ENCODE data around the gene APH1B. TPM values are rescaled to one million over a fixed set of nuclear protein-coding genes. Genes with fewer than 3 reads are reported as not detected.

Gene APH1B
- total RNA-seq, 4 donors from 2014 or later = 22.9 to 35.3 (median 27.8) TPM

GRCh38 chr15:63354821-63355650 lies 77.6 kb downstream of the APH1B start:
- Histone ChIP-seq H3K27ac (no peak overlapping the region), H3K27me3 (no peaks in the 10 kb centered on the region), H3K36me3 (no peaks in the 10 kb centered on the region), H3K4me3 (replicated peaks in 1 of 3) (no peak overlapping the region), H3K4me1 (no peaks in the 10 kb centered on the region), H3K9me3 (no peaks in the 10 kb centered on the region)
- WGBS, 2 donors = 79 to 85% methylated on average over 22 of the region's 22 CpGs
- no peak for DNase-seq
- intact Hi-C loops (cut with DNase I) = no loop called here
- TF ChIP-seq CTCF (IDR thresholded peaks at IDR 0.05) = no peak
- TF ChIP-seq POLR2A (IDR thresholded peaks at IDR 0.05) = no peak

GRCh38 chr15:63357061-63357460 lies 79.7 kb downstream of the APH1B start:
- intact Hi-C loops (cut with DNase I) = no loop called here
- Histone ChIP-seq H3K27ac (no peak overlapping the region), H3K27me3 (no peaks in the 10 kb centered on the region), H3K4me1 (peaks cover 4 to 5% of the 10 kb centered on the region in 2 donors), H3K36me3 (no peaks in the 10 kb centered on the region), H3K9me3 (no peaks in the 10 kb centered on the region), H3K4me3 (replicated peaks in 1 of 3) (no peak overlapping the region)
- 73 to 75% methylated on average over 4 of the region's 4 CpGs for WGBS, 2 donors
- no peak for DNase-seq
- TF ChIP-seq POLR2A (IDR thresholded peaks at IDR 0.05) (no peak), CTCF (IDR thresholded peaks at IDR 0.05) (no peak)

GRCh38 chr15:63357731-63358130 lies 80.3 kb downstream of the APH1B start:
- peaks cover 5 to 11% of the 10 kb centered on the region in 2 donors for H3K4me1 ChIP-seq
- no peaks in the 10 kb centered on the region for H3K27me3 ChIP-seq
- 89 to 90% methylated on average over 3 of the region's 3 CpGs for WGBS, 2 donors
- no peaks in the 10 kb centered on the region for H3K36me3 ChIP-seq
- TF ChIP-seq POLR2A (IDR thresholded peaks at IDR 0.05) (no peak), CTCF (IDR thresholded peaks at IDR 0.05) (no peak)
- intact Hi-C loops (cut with DNase I) = no loop called here
- H3K9me3 ChIP-seq = no peaks in the 10 kb centered on the region
- H3K4me3 ChIP-seq (replicated peaks in 1 of 3) = no peak overlapping the region
- DNase-seq = no peak
- no peak overlapping the region for H3K27ac ChIP-seq

GRCh38 chr15:63358241-63359029 lies 81.0 kb downstream of the APH1B start:
- Histone ChIP-seq H3K4me3 (replicated peaks in 1 of 3) (no peak overlapping the region), H3K27me3 (no peaks in the 10 kb centered on the region), H3K4me1 (peaks cover 5 to 13% of the 10 kb centered on the region in 2 donors), H3K27ac (no peak overlapping the region), H3K36me3 (no peaks in the 10 kb centered on the region), H3K9me3 (no peaks in the 10 kb centered on the region)
- TF ChIP-seq CTCF (IDR thresholded peaks at IDR 0.05) (no peak), POLR2A (IDR thresholded peaks at IDR 0.05) (no peak)
- no peak for DNase-seq
- whole genome bisulfite sequencing, 2 donors = 83 to 91% methylated on average over 15 of the region's 15 CpGs
- intact Hi-C loops (cut with DNase I) = no loop called here

Other genes starting within 250 kb of the APH1B start
- gene TPM1, start 234.9 kb upstream of the APH1B start, total RNA-seq = 100 to 1,000 TPM; 116 to 307 (median 226) TPM
- 10 to 100 TPM in 3 of 4 donors, 1 to 10 TPM in 1; 8.9 to 25.9 (median 12.1) TPM for gene LACTB, start 155.7 kb upstream of the APH1B start, total RNA-seq
- 100 to 1,000 TPM in 1 of 4 donors, 10 to 100 TPM in 3; 38.6 to 126 (median 88.9) TPM for gene RPS27L, start 120.1 kb upstream of the APH1B start, total RNA-seq
- 10 to 100 TPM; 17.6 to 36.0 (median 22.1) TPM for gene RAB8B, start 88.0 kb upstream of the APH1B start, total RNA-seq
- gene CA12, start 104.2 kb downstream of the APH1B start, total RNA-seq = 10 to 100 TPM in 1 of 4 donors, 1 to 10 TPM in 2, under 1 TPM in 1; 0.33 to 21.9 (median 4.3) TPM
- 10 to 100 TPM; 42.9 to 82.2 (median 53.7) TPM for gene USP3, start 227.0 kb downstream of the APH1B start, total RNA-seq

All from thyroid gland (tissue), 4 donors.